Stimulated activated CD8-positive, alpha-beta memory T cell treated with anti-CD3 and anti-CD28 coated beads, Interleukin-7, amount 100 ng/mL, for 4 hours (primary cell): ENCODE data around the gene PRODH2.

Experiments
- DNase-seq, 2 donors: peaks; one replicate each; pipeline ENCODE4 v3.0.0-alpha.2; 2020; ENCODE audit warnings: low read depth in 2 of 2

PRODH2 gene

GRCh38 chr19:35812220-35813042, at the start of gene PRODH2:
PRODH2 (minus strand) TSS chr19:35812845; CDS start chr19:35812805, 40 bp downstream.
- no peak for DNase-seq

GRCh38 chr19:35861640-35862160, 49.1 kb upstream of the PRODH2 start:
- DNase-seq, result no peak

- DNase-seq, result no peak
These were observed 48.4 kb upstream of the PRODH2 start for GRCh38 chr19:35860818-35861639.

- no peak for DNase-seq
These were observed 47.8 kb upstream of the PRODH2 start for GRCh38 chr19:35860436-35860817.

GRCh38 chr19:35859414-35859813, 46.8 kb upstream of the PRODH2 start:
- DNase-seq, result no peak

GRCh38 chr19:35858311-35858710, 45.7 kb upstream of the PRODH2 start:
- no peak for DNase-seq

GRCh38 chr19:35856546-35857149, 44.0 kb upstream of the PRODH2 start, which contains the start of gene KIRREL2:
KIRREL2 (plus strand) TSS chr19:35856911; CDS start chr19:35857120, 209 bp downstream.
- DNase-seq, result no peak

- DNase-seq, result no peak
These were observed 40.6 kb upstream of the PRODH2 start for GRCh38 chr19:35853038-35853756.

GRCh38 chr19:35852029-35852780, 39.6 kb upstream of the PRODH2 start, which contains the start of gene NPHS1:
NPHS1 (minus strand) TSS chr19:35852504; CDS start chr19:35851837, 667 bp downstream.
- DNase-seq, result no peak

GRCh38 chr19:35851213-35852028, 38.8 kb upstream of the PRODH2 start:
- no peak for DNase-seq

GRCh38 chr19:35848919-35849505, 36.4 kb upstream of the PRODH2 start:
- no peak for DNase-seq

GRCh38 chr19:35848486-35848885, 35.8 kb upstream of the PRODH2 start:
- DNase-seq, result no peak

GRCh38 chr19:35847911-35848310, 35.3 kb upstream of the PRODH2 start:
- DNase-seq, result no peak

- no peak for DNase-seq
These were observed 33.5 kb upstream of the PRODH2 start for GRCh38 chr19:35846038-35846668.

- DNase-seq, result no peak
These were observed 32.8 kb upstream of the PRODH2 start for GRCh38 chr19:35845215-35846037.

GRCh38 chr19:35844482-35845214, 32.0 kb upstream of the PRODH2 start:
- DNase-seq, result no peak
